Peyer's patch (tissue), 4 donors: ENCODE data around the gene KSR2.

Experiments
- CTCF ChIP-seq, 6 experiments: fragments of 450-650 bp in 4 of 6; fragments of 200-600 bp in 2 of 6; sonication (generic) in 1 of 6; IDR thresholded peaks; one replicate each; pipeline ENCODE4 v1.5.1; 2017 to 2019; ENCODE audit warnings: antibody characterized with exemption in 6 of 6, mild to moderate bottlenecking in 3 of 6, moderate library complexity in 1 of 6
- POLR2A ChIP-seq, 2 donors: fragments of 450-650 bp; IDR thresholded peaks; one replicate each; pipeline ENCODE4 v1.5.1; 2017; ENCODE audit warnings: antibody characterized with exemption in 2 of 2, mild to moderate bottlenecking in 2 of 2, moderate library complexity in 2 of 2

DNA sequence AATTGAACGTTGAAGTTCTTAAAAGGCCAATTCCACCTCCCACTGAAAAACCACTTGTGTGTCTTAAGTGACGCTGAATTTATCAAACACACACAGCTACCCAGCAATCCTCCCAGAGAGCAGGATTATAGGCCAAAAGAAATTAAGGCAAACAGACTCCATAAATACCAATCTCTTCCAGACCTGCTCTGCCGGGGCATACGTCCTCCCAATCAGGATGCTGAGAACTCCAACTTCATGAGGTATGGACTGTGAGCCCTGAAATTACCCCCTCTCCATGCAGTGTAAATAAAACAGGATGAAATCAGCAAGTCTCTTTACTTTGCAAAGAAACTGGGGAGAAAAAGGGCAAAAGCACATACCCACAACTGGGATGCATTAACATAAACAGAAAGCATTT lies 265.2 kb downstream of the KSR2 start:
- TF ChIP-seq CTCF (IDR thresholded peaks at IDR 0.05): no peak
- TF ChIP-seq POLR2A (IDR thresholded peaks at IDR 0.05): no peak
